ENCODE measurements around the gene LRMDA.

The LRMDA gene

GRCh38 chr10:76177936-76178335, 746.5 kb downstream of the LRMDA start:
- TF ChIP-seq CTCF (conservative IDR thresholded peaks at IDR 0.05; ENCODE audit: low read depth, low read length), result no peak
- no peak for DNase-seq (ENCODE audit: low read depth)
- no peak overlapping the region for H3K4me3 ChIP-seq (ENCODE audit: low read length)

- DNase-seq (ENCODE audit: low read depth), result no peak
- no peak for TF ChIP-seq CTCF (conservative IDR thresholded peaks at IDR 0.05; ENCODE audit: low read depth, low read length)
- H3K4me3 ChIP-seq (ENCODE audit: low read length), result no peak overlapping the region
Observed at GRCh38 chr10:76178532-76179292, 747.3 kb downstream of the LRMDA start.

- TF ChIP-seq CTCF (conservative IDR thresholded peaks at IDR 0.05; ENCODE audit: low read depth, low read length), result no peak
- DNase-seq (ENCODE audit: low read depth), result no peak
Observed at GRCh38 chr10:76179806-76180205, 748.4 kb downstream of the LRMDA start.

GRCh38 chr10:76184647-76185046, 753.2 kb downstream of the LRMDA start:
- no peak for DNase-seq (ENCODE audit: low read depth)
- no peak for TF ChIP-seq CTCF (conservative IDR thresholded peaks at IDR 0.05; ENCODE audit: low read depth, low read length)
- H3K4me3 ChIP-seq (ENCODE audit: low read length), result no peak overlapping the region

More at GRCh38 chr10:76179806-76180205, 748.4 kb downstream of the LRMDA start:
- H3K4me3 ChIP-seq (ENCODE audit: low read length), result no peak overlapping the region

- no peak overlapping the region for H3K4me3 ChIP-seq (ENCODE audit: low read length)
- DNase-seq (ENCODE audit: low read depth), result no peak
Observed at GRCh38 chr10:76185471-76186301, 754.3 kb downstream of the LRMDA start.

GRCh38 chr10:76188216-76188615, 756.8 kb downstream of the LRMDA start:
- no peak overlapping the region for H3K4me3 ChIP-seq (ENCODE audit: low read length)
- no peak for TF ChIP-seq CTCF (conservative IDR thresholded peaks at IDR 0.05; ENCODE audit: low read depth, low read length)
- no peak for DNase-seq (ENCODE audit: low read depth)

More at GRCh38 chr10:76185471-76186301, 754.3 kb downstream of the LRMDA start:
- TF ChIP-seq CTCF (conservative IDR thresholded peaks at IDR 0.05; ENCODE audit: low read depth, low read length), result no peak
